C4-2B (cell line): ENCODE results near the gene YIF1A.

Experiments used
- ZFX ChIP-seq: fragments of 450-650 bp; IDR thresholded peaks from 2 replicates; pipeline ENCODE4 v1.6.1; 2017
- TF ChIP-seq, protein P1 (sequence below): fragments of 450-650 bp; conservative IDR thresholded peaks from 2 replicates; pipeline ENCODE4 v1.5.1; 2017; ENCODE audit warnings: mild to moderate bottlenecking

DNA sequence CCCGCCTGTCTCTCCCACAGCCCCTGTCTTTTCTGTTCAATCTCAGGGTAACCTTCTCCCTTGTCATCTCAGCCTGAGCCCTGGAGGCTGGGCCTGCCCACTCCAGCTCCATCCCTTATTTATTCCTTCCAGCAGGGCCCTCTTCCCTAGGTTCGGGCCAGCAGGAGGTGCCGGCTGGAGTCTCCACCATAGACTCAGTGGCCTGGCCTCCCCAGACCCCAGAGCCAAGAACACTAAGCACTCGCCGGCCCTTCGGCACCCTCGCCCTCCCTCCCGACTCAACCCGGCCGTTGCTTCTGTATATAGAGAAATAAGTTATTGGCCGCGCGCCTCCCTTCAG lies 21.9 kb downstream of the YIF1A start:
- TF ChIP-seq, protein P1, sequence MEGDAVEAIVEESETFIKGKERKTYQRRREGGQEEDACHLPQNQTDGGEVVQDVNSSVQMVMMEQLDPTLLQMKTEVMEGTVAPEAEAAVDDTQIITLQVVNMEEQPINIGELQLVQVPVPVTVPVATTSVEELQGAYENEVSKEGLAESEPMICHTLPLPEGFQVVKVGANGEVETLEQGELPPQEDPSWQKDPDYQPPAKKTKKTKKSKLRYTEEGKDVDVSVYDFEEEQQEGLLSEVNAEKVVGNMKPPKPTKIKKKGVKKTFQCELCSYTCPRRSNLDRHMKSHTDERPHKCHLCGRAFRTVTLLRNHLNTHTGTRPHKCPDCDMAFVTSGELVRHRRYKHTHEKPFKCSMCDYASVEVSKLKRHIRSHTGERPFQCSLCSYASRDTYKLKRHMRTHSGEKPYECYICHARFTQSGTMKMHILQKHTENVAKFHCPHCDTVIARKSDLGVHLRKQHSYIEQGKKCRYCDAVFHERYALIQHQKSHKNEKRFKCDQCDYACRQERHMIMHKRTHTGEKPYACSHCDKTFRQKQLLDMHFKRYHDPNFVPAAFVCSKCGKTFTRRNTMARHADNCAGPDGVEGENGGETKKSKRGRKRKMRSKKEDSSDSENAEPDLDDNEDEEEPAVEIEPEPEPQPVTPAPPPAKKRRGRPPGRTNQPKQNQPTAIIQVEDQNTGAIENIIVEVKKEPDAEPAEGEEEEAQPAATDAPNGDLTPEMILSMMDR, result no peak
- no peak for TF ChIP-seq ZFX
